Vagina (tissue), 2 donors: ENCODE data around the gene ANKRD11. TPM values are rescaled to one million over a fixed set of nuclear protein-coding genes. Genes with fewer than 3 reads are reported as not detected.
A peak's percentile ranks its signal among the peaks of the same experiment; 100 is the strongest.
"Not testable (repeated sequence)": the region's sequence is repeated elsewhere in the genome, so short reads cannot be mapped to it uniquely, and the experiment has no call there.

Experiments
- DNase-seq, 2 donors: peaks; one replicate each; pipeline ENCODE4 v3.0.0-alpha.2; 2017; ENCODE audit errors: extremely low spot score in 2 of 2
- H3K27ac ChIP-seq: fragments of 200-600 bp; sonication (generic); one replicate; pipeline ENCODE4 v1.5.1; 2019
- H3K27me3 ChIP-seq: fragments of 200-600 bp; sonication (generic); one replicate; pipeline ENCODE4 v1.5.1; 2019
- H3K36me3 ChIP-seq, 2 donors: fragments of 200-600 bp; sonication (generic); one replicate each; pipeline ENCODE4 v1.5.1; 2017 to 2019
- H3K4me1 ChIP-seq: fragments of 200-600 bp; sonication (generic); one replicate; pipeline ENCODE4 v1.5.1; 2019
- H3K4me3 ChIP-seq, 2 donors: fragments of 200-600 bp; sonication (generic); 1 replicate in 1 of 2; 2 replicates in 1 of 2; pipeline ENCODE4 v1.5.1; 2016 to 2019
- H3K9me3 ChIP-seq: fragments of 200-600 bp; sonication (generic); one replicate; pipeline ENCODE4 v1.5.1; 2019
- POLR2A ChIP-seq, 2 donors: fragments of 450-650 bp; IDR thresholded peaks; one replicate each; pipeline ENCODE4 v1.6.1; 2017; ENCODE audit warnings: antibody characterized with exemption in 2 of 2, mild to moderate bottlenecking in 2 of 2, moderate library complexity in 2 of 2
- POLR2AphosphoS5 ChIP-seq, 2 donors: sonication (generic); formaldehyde crosslinking; IDR thresholded peaks; one replicate each; pipeline ENCODE4 v1.9.0; 2017; ENCODE audit warnings: antibody characterized with exemption in 2 of 2, mild to moderate bottlenecking in 2 of 2, low read depth in 1 of 2; ENCODE audit not compliant: insufficient read depth in 1 of 2
- intact Hi-C: fragments of 100-400 bp; cut with DNase I; formaldehyde crosslinking; loops from one replicate; pipeline ENCODE4 v1.15.1; 2023
- total RNA-seq: library from RNA; depleted of rRNA; stranded (reverse); fragments of >200 nt; gene quantifications from one replicate; pipeline ENCODE4 v1.2.3, GENCODE V29; 2016
- TF ChIP-seq, protein P1 (sequence below), 3 experiments: fragments of 450-650 bp in 2 of 3; fragments of 200-600 bp in 1 of 3; sonication (generic) in 1 of 3; IDR thresholded peaks; one replicate each; pipeline ENCODE4 v1.5.1; 2017 to 2019; ENCODE audit warnings: antibody characterized with exemption in 3 of 3, mild to moderate bottlenecking in 2 of 3, moderate library complexity in 2 of 3

The ANKRD11 gene
- total RNA-seq, 1 donor from 2014 or later = 135 TPM

DNA sequence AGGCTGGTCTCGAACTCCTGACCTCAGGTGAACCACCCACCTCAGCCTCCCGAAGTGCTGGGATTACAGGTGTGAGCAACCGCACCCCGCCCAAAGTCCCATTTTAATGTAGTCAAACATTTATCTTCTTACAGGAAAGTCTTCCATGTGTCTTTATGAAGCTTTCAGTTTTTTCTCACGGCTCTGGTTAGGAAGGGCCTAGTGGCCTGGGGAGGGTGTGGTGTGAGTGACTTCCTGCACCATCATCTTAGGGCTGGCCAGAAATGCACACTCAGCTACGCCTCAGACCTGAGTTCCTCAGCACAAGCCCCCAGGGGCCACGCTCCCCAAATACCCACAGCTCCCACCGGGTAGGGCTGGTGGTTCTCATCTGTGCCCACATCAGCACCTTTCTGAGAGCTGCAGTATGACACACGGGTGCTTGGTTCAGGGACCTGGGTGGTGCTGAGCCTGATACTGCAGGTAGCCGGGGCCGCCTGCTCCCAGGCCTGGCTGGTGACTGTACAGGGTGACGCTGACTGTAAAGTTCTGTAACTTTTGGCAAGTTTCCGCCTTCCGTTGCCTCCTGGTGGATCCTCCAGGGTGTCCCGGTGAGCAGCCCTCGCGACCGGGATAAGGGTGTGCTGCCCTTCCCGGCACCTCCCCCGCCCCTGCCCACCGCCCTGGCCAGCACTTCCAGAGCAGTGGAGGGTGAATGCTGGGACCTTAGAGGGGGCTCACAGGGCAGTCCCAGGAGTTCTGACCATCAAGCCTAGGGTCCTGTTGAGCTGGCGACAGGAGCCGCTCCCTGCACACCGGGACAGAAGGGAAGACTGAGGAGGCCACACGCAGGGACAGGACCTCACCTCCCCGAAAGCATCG is 220.3 kb downstream of the ANKRD11 start:
- no peak overlapping the region for H3K4me3 ChIP-seq
- H3K4me1 ChIP-seq = no peaks in the 10 kb centered on the region
- TF ChIP-seq POLR2A (IDR thresholded peaks at IDR 0.05) (no peak), POLR2AphosphoS5 (IDR thresholded peaks at IDR 0.05; ENCODE audit: insufficient read depth in 1 of 2, low read depth in 1 of 2) (no peak)
- TF ChIP-seq, protein P1, sequence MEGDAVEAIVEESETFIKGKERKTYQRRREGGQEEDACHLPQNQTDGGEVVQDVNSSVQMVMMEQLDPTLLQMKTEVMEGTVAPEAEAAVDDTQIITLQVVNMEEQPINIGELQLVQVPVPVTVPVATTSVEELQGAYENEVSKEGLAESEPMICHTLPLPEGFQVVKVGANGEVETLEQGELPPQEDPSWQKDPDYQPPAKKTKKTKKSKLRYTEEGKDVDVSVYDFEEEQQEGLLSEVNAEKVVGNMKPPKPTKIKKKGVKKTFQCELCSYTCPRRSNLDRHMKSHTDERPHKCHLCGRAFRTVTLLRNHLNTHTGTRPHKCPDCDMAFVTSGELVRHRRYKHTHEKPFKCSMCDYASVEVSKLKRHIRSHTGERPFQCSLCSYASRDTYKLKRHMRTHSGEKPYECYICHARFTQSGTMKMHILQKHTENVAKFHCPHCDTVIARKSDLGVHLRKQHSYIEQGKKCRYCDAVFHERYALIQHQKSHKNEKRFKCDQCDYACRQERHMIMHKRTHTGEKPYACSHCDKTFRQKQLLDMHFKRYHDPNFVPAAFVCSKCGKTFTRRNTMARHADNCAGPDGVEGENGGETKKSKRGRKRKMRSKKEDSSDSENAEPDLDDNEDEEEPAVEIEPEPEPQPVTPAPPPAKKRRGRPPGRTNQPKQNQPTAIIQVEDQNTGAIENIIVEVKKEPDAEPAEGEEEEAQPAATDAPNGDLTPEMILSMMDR (IDR thresholded peaks at IDR 0.05) = no peak
- H3K9me3 ChIP-seq = no peaks in the 10 kb centered on the region
- DNase-seq = no peak
- H3K27me3 ChIP-seq = no peaks in the 10 kb centered on the region
- intact Hi-C loops = no loop called here
- peaks cover 4 to 74% of the 10 kb centered on the region in 2 donors for H3K36me3 ChIP-seq
- peak overlapping the region; percentile 55 for H3K27ac ChIP-seq

DNA sequence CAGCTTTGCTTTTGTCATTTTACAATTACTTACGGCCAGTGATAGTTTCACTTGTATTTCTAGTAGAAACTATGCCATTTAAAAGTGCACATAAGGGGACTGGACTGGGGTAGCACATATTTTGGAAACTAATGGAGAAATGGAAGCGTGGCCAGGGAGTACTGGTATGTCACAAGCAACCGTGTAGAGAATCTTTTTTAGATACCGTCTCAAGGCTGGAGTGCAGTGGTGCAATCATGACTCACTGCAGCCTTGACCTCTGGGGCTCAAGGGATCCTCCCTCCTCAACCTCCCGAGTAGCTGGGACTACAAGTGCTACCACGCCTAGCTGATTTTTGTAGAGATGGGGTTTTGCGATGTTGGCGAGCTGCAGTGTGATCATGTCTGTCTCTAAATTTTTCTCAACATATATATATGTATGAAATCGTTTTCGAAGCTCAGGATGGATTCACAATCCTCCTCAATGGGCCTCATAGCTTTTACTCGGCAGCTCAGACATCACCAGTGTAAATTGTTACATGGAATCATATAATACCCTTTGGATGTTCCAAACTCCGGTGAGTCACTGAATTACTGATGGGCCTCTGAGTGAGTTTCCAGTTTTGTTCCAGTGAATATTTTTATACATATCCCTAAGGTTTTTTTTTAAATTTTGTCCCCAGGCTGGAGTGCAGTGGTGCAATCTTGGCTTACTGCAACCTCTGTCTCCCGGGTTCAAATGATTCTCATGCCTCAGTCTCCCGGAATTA is 221.2 kb downstream of the ANKRD11 start:
- peak overlapping the region; percentile 55 for H3K27ac ChIP-seq
- H3K27me3 ChIP-seq = no peaks in the 10 kb centered on the region

DNA sequence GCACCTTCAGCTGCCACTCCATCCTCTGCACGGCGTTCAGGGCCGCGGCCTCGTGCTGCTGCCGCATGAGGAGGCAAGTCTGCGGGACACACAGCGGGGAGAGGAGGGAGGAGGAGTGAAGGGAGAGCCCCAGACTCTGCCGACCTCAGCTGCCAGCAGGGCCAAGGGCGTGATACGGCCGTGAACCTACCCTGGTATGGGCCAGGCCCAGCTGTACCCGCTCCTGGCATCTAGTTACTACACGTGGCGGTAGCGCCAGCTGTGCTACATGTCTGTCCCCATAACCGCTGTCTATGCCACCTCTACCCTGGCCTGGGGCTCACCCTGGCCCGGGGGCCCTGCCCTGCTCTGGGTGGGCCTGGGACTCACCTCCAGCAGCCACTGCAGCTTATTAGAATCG is 221.8 kb downstream of the ANKRD11 start:
- peak overlapping the region; percentile 40 for H3K27ac ChIP-seq
- H3K27me3 ChIP-seq = no peaks in the 10 kb centered on the region
- H3K9me3 ChIP-seq = no peaks in the 10 kb centered on the region
- H3K4me3 ChIP-seq = no peak overlapping the region
- TF ChIP-seq, protein P1 (IDR thresholded peaks at IDR 0.05) = no peak
- TF ChIP-seq POLR2AphosphoS5 (IDR thresholded peaks at IDR 0.05; ENCODE audit: insufficient read depth in 1 of 2, low read depth in 1 of 2) = peak in 1 of 2 donors; percentile 13
- peaks cover 4 to 61% of the 10 kb centered on the region in 2 donors for H3K36me3 ChIP-seq
- intact Hi-C loops = no loop called here
- no peaks in the 10 kb centered on the region for H3K4me1 ChIP-seq
- no peak for DNase-seq

More for the DNA sequence above, 221.2 kb downstream of the ANKRD11 start:
- no peak for DNase-seq
- TF ChIP-seq POLR2A (IDR thresholded peaks at IDR 0.05) = no peak
- TF ChIP-seq POLR2AphosphoS5 (IDR thresholded peaks at IDR 0.05; ENCODE audit: insufficient read depth in 1 of 2, low read depth in 1 of 2) = no peak
- TF ChIP-seq, protein P1 (IDR thresholded peaks at IDR 0.05) = no peak
- intact Hi-C loops = no loop called here
- Histone ChIP-seq H3K4me3 (no peak overlapping the region), H3K9me3 (no peaks in the 10 kb centered on the region), H3K4me1 (no peaks in the 10 kb centered on the region), H3K36me3 (peaks cover 4 to 65% of the 10 kb centered on the region in 2 donors)

DNA sequence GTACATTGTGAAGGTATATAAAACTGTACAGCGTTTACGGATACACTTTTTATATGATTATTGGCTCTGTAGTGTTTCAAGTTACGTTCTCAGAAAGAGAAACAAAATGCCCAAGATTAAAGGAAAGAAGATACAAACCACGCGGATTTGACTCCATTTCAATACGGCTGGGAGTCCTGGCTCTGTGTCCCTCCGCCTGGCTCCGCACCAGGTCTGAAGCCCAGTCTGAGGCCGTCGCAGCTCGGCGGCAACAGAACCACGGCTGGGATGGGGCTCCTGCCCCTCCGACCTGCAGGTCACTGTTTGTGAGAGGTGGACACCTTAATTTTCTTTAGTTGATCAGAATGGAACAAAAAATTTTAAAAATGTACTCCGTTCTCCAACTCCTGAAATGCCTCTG is 222.6 kb downstream of the ANKRD11 start:
- H3K36me3 ChIP-seq = peaks cover 4 to 53% of the 10 kb centered on the region in 2 donors
- intact Hi-C loops = not testable (repeated sequence)

DNA sequence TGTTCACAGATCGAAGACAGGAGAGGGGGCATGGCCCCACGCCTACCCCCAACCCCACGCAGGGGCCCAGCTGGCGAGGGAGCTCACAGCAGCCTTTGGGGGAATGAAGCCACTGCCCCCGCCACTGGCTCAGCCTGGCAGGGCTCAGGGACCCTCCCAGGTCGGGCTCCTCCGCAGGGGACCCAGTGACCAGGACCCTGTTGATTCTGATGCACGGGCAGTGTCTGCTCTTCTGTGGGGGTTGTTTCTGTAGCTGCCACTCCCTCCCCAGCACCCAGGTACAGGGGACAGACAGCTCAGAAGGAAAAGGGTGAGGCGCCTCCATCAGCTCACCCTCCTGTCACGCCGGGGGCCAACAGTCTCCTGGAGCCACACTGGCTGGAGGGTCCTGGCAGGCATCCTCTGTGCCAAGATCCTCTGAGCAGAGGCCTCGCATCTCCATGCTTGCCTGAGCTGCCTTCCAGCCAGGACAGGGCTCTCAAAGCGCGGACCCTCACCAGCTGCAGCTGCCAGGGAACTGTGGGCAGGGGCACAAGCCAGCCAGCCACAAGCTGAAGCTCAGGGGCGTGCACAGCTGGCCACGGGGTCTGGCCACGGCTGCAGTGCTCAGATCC is 223.7 kb downstream of the ANKRD11 start:
- Histone ChIP-seq H3K27me3 (no peaks in the 10 kb centered on the region), H3K36me3 (peaks cover 4 to 48% of the 10 kb centered on the region in 2 donors), H3K9me3 (no peaks in the 10 kb centered on the region), H3K4me1 (no peaks in the 10 kb centered on the region), H3K4me3 (no peak overlapping the region), H3K27ac (no peak overlapping the region)
- no peak for DNase-seq
- intact Hi-C loops = no loop called here
- TF ChIP-seq POLR2AphosphoS5 (IDR thresholded peaks at IDR 0.05; ENCODE audit: insufficient read depth in 1 of 2, low read depth in 1 of 2) (no peak), POLR2A (IDR thresholded peaks at IDR 0.05) (no peak)
- TF ChIP-seq, protein P1 (IDR thresholded peaks at IDR 0.05) = no peak

More for the DNA sequence above, 222.6 kb downstream of the ANKRD11 start:
- H3K4me3 ChIP-seq, DNase-seq, H3K4me1 ChIP-seq, H3K9me3 ChIP-seq, H3K27ac ChIP-seq, H3K27me3 ChIP-seq: not testable (repeated sequence)
